Measurements from ENCODE around the gene TWNK.

TWNK gene

DNA sequence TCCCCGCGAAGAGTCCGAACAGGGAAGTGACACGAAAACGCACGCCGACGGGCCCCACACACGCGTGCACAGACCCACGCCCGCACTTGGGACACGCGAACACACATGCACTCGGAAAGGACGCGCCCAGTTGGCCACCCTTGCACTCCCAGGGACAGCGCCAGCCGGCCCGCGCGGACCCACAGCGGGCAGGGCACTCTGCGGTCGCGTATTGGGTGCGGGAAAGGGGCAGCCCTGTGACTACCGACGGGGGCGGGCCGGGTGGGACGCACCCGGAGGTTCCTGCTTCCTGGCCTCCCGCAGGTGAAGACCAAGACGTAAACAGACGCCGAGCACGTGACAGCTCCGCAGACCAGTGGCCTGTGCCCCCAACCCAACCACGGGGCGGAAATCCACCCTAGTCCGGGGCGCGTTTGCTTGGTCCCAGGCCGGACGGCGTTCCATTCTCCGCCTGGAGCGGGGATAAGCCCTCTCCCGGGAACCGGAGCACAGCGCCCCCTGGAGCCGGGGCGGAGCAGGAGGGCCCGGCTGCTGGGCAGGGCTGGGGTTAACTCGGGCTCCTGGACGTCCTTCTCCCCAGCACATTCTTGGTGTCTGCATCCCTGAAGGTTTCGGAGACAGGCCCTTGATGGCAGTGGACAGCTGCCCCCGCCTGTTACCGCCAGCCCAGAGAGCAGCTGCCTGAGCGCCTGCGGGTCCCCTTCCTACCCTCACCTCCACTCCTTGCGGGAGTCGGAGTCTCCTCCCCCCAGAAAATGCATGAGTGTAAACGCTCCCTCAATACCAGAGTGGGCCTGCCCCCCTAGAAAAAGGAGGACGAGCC, 10.2 kb downstream of the TWNK start:
- DNase-seq: peak; percentile 68

- peak; percentile 82 for DNase-seq
These were observed 11.0 kb downstream of the TWNK start for GRCh38 chr10:100998183-100998990.

GRCh38 chr10:100998991-100999741, 11.8 kb downstream of the TWNK start:
- peak; percentile 74 for DNase-seq

DNA sequence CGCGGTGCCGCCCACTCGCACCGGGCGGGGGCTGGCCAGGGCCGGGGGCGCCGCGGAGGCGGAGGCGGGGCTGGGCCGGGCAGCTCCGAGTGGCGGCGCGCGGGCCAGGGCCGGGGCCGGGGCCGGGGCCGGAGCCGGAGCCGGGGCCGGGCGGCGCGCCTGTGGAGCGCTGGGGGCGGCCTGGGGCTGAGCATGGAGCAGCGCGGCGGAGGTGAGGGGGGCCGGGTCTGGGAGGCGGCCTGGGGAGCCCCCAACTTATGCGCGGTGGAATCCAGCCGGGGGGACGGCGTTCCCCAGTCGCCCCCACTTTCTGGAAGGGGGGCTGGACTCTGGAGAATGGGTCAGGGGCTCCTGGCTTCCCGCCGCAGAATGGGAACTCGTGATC, 12.4 kb downstream of the TWNK start, which contains the start of gene LZTS2:
Gene LZTS2, plus strand, starts transcription at position 67 of the 385 bp plus-strand sequence. CDS start 2,731 bp downstream, outside the sequence.
- no peak for DNase-seq

DNA sequence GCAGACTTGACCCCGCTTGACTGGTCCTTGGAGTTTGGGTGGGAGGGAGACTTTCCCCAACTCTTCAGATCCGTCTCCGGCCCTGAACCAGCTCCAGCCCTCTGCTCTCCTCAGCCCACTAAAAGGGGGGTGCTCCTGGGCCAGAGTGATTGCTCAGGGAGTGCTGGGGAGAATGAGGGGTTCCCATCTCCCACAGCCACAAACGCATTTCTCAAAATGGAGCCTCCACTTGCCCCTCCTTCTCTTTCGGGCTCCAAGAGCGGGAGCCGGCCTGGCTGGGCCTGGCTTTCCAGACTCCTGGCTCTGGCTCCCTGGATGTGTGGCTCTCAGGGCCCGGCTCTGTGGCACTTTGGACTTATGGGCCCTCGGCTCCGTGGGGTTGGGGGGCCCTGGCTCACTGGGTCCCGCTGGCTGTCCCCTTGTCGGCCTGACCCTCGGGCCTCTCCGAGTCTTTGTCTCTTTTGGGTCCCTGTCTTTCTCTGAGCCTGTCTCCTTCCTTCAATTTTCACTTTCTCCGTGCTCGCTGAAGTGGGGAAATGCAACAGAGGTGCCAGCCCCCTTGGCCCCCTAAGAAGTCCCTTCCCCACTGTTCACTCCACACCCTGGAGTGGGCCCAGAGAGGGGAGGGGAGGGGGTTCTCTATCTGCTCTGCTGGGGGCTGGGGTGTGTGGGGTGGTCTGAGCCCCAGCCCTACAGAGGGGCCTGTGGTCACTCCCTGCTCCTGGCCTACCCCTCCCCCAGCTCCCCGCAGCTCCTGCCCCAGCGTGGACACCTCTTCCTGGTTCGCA, 13.0 kb downstream of the TWNK start:
- DNase-seq: no peak

GRCh38 chr10:101000915-101001658, 13.7 kb downstream of the TWNK start:
- DNase-seq: peak; percentile 76

GRCh38 chr10:101001659-101002035, 14.3 kb downstream of the TWNK start:
- DNase-seq: no peak

DNA sequence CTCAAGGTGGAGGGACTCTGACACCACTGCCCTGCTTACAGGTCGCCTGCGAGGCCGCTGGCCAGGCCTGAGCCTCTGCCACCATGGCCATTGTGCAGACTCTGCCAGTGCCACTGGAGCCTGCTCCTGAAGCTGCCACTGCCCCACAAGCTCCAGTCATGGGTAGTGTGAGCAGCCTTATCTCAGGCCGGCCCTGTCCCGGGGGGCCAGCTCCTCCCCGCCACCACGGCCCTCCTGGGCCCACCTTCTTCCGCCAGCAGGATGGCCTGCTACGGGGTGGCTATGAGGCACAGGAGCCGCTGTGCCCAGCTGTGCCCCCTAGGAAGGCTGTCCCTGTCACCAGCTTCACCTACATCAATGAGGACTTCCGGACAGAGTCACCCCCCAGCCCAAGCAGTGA, 15.1 kb downstream of the TWNK start:
- DNase-seq: no peak

DNA sequence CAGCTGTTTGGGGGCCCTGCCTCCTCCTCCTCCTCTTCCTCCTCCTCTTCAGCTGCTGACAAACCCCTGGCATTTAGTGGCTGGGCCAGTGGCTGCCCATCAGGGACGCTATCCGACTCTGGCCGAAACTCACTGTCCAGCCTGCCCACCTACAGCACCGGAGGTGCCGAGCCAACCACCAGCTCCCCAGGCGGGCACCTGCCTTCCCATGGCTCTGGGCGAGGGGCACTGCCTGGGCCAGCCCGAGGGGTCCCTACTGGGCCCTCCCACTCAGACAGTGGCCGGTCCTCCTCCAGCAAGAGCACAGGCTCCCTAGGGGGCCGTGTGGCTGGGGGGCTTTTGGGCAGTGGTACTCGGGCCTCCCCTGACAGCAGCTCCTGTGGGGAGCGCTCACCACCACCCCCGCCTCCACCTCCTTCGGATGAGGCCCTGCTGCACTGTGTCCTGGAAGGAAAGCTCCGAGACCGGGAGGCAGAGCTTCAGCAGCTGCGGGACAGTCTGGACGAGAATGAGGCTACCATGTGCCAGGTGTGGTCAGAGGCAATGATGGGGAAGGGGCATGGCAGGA, 16.4 kb downstream of the TWNK start:
- DNase-seq: no peak

DNA sequence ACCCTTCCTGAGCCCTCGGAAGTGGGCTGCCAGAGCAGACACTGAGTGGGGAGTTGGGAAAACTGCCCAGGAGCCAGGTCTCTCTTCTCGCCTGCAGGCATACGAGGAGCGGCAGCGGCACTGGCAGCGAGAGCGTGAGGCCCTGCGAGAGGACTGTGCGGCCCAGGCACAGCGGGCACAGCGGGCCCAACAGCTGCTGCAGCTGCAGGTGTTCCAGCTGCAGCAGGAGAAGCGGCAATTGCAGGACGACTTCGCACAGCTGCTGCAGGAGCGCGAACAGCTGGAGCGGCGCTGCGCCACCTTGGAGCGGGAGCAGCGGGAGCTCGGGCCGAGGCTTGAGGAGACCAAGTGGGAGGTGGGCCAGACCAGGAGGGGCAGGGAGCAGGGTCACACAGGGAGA, 18.0 kb downstream of the TWNK start:
- no peak for DNase-seq

GRCh38 chr10:101005869-101006567, 18.7 kb downstream of the TWNK start:
- no peak for DNase-seq

GRCh38 chr10:101006593-101007098, 19.3 kb downstream of the TWNK start:
- DNase-seq: no peak

DNA sequence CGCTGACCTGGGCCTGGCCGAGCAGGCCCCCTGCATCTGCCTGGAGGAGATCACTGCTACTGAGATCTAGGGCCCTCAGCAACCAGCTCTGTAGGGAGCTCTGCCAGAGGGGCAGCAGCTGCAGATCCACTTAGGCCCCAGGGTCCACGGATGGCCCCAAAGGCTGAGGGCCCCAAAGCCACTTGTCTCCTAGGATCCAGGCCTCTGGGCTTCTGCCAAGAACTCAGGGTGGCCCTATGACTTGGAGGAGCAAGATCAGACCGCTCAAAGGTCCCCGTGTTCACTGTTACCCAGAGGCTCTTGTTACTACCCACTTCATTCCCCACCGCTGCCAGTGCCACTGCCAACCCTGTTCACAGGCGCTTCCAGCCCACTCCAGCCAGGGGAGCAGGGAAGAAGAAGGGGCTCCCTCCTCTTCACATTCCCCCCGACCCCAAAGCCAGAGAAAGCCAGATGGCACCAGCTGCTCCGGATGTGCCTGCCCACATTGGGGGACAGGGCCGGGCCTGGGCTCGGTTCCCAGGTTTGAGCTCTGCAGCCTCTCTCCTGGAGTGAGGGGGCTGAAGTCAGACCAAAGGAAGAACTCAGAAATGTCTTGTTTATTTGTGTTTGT, 19.9 kb downstream of the TWNK start:
- no peak for DNase-seq

DNA sequence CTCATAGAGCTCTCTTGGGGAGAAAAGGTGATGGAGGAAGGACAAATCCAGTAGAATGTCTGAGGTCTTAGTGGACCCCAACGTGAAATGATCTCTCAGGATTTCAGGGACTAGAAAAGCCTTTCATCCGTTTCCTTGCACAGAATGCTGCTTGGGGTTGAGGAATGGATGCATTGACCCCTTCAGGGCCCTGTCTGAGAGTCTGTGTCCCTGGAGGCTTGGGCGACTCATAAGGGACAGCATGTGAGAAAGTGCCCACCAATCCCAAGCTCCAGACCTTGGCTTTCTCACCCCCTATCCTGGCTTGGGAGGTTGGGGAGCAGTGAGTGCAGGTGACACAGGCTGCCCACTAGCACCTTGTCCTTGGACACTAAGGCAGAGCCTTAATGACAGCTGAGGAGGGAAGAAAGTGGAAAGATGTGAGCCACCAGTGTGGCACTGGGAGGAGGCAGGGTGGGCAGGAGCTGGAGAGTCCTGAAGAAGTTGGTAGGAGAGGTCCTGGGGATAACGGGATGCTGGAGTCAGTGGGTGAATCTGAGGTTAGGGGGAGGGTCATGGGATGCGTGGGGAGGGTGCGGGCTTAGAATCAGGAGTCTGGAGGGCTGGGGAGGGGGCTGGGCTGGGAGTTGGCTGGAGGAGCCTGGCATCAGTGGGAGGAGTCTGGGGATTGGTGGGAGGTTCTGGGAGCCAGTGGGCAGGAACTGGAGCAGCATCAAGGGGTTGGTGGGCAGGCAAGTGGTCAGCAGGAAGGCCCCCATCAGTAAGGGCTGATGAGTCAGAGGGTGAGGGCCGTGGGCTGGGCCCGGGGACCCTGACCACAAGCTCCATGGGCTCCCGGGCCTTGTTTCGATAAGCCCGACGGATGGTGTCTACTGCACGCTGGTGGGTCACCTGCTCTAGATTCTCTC, 20.8 kb downstream of the TWNK start:
- no peak for DNase-seq

- DNase-seq: no peak
These were observed 21.6 kb downstream of the TWNK start for GRCh38 chr10:101008823-101009423.

DNA sequence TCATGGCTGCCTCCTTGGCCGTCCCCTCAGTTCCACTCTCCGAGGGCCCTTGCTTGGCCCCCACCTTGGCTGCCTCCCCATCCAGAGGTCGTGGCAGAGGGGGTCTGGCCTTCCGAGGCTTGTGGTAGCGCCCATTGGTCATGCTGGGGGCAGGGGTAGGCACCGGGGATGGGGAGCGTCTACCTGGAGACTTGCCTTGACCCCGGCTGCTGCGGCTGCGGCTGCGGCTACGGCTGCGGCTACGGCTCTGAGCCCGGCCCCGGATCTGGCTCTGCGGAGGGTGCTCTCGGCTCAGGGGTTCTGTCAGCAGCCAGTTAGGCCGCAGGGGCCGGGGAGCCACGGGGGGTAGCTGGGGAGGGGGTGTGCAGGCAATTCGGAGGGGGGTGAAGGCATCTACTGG, 23.0 kb downstream of the TWNK start:
- no peak for DNase-seq

- DNase-seq: no peak
These were observed 24.4 kb downstream of the TWNK start for GRCh38 chr10:101011517-101012423.
